ENCODE data around the gene SAXO1. TPM values are rescaled to one million over a fixed set of nuclear protein-coding genes. Genes with fewer than 3 reads are reported as not detected.

SAXO1 gene
- total RNA-seq, 1 experiment from 2014 or later: not detected

DNA sequence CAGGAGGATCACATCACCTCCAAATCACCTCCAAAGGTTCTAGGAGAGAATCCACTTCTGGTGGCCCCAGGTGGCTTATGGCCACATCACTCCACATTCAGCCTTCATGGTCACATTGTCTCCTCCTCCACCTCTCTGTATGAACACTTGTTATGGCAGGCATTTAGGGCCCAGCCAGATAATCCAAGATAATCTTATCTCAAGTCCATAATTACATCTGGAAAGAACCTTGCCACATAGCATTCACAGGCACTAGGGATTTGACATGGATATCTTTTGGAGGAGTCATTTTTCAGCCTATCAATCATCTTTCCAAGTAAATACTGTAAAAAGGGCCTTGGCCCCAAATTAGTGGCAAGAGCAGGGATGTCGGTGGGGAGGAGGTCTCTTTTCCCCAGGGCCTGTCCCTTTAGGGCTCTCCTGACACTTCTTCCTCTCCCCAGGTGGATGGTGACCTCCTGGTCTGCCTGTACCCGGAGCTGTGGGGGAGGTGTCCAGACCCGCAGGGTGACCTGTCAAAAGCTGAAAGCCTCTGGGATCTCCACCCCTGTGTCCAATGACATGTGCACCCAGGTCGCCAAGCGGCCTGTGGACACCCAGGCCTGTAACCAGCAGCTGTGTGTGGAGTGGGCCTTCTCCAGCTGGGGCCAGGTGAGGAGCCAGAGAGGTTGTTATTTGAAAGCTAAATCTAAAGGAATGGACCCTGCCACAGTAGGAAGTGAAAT is 140.9 kb downstream of the SAXO1 start:
- Histone ChIP-seq H3K27me3 (ENCODE audit: insufficient read depth, low read length) (no peaks in the 10 kb centered on the region; the same call in 1 of the 2 replicates), H3K79me2 (ENCODE audit: insufficient read depth, low read length) (no peaks in the 10 kb centered on the region), H3K4me3 (replicated peaks in 1 of 2; ENCODE audit: low read depth in 1 of 2, low read length in 2 of 2) (no peak overlapping the region), H3K27ac (ENCODE audit: low read depth, low read length) (no peak overlapping the region), H3K4me2 (ENCODE audit: low read length) (no peak overlapping the region), H3K9ac (ENCODE audit: low read length) (no peak overlapping the region), H4K20me1 (ENCODE audit: insufficient read depth) (no peaks in the 10 kb centered on the region), H3K9me3 (ENCODE audit: control insufficient read depth in 1 of 2, insufficient read depth in 1 of 2, low read depth in 1 of 2, low read length in 2 of 2) (peaks cover 0 to 7% of the 10 kb centered on the region in 2 experiments; a peak in 2 of 4 replicates), H3K36me3 (ENCODE audit: control insufficient read depth in 1 of 2, insufficient read depth in 2 of 2, low read length in 2 of 2) (no peaks in the 10 kb centered on the region), H2AFZ (ENCODE audit: low read depth, low read length, poor library complexity, severe bottlenecking) (no peak overlapping the region), H3K9me2 (ENCODE audit: insufficient read depth) (no peaks in the 10 kb centered on the region), H3K4me1 (ENCODE audit: control insufficient read depth in 1 of 2, insufficient read depth in 2 of 2, low read length in 2 of 2) (no peaks in the 10 kb centered on the region)
- ChIA-PET RAD21 (ENCODE audit: low non-redundant PET in 1 of 2, low total read pairs in 2 of 2, uncharacterized antibody in 2 of 2, unreplicated experiment in 2 of 2) (no interaction called here), CTCF (no interaction called here), POLR2A (no interaction called here)
- no peak for ATAC-seq
- TF ChIP-seq FOSL1 (IDR thresholded peaks at IDR 0.05; ENCODE audit: low read depth): no peak
- no peak for TF ChIP-seq ATF3 (IDR thresholded peaks at IDR 0.05)
- no peak for TF ChIP-seq SP1 (IDR thresholded peaks at IDR 0.05; ENCODE audit: low read depth)
- no peak for TF ChIP-seq ZNF274 (IDR thresholded peaks at IDR 0.05; ENCODE audit: low read depth, low read length)
- TF ChIP-seq YY1 (IDR thresholded peaks at IDR 0.05; ENCODE audit: extremely low read depth, insufficient replicate concordance, low read depth, low read length): no peak
- TF ChIP-seq TCF7L2 (IDR thresholded peaks at IDR 0.05; ENCODE audit: borderline replicate concordance, extremely low read depth, insufficient read depth, insufficient read length): no peak
- TF ChIP-seq EGR1 (IDR thresholded peaks at IDR 0.05; ENCODE audit: low read depth): no peak
- no peak for TF ChIP-seq ZFX (IDR thresholded peaks at IDR 0.05)
- TF ChIP-seq, protein P1, sequence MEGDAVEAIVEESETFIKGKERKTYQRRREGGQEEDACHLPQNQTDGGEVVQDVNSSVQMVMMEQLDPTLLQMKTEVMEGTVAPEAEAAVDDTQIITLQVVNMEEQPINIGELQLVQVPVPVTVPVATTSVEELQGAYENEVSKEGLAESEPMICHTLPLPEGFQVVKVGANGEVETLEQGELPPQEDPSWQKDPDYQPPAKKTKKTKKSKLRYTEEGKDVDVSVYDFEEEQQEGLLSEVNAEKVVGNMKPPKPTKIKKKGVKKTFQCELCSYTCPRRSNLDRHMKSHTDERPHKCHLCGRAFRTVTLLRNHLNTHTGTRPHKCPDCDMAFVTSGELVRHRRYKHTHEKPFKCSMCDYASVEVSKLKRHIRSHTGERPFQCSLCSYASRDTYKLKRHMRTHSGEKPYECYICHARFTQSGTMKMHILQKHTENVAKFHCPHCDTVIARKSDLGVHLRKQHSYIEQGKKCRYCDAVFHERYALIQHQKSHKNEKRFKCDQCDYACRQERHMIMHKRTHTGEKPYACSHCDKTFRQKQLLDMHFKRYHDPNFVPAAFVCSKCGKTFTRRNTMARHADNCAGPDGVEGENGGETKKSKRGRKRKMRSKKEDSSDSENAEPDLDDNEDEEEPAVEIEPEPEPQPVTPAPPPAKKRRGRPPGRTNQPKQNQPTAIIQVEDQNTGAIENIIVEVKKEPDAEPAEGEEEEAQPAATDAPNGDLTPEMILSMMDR (IDR thresholded peaks at IDR 0.05 in 2 of 3, conservative IDR thresholded peaks at IDR 0.05 in 1 of 3; ENCODE audit: borderline replicate concordance in 1 of 3, insufficient read depth in 1 of 3, low read depth in 2 of 3, low read length in 2 of 3): no peak
- no peak for TF ChIP-seq SIN3A (IDR thresholded peaks at IDR 0.05; ENCODE audit: low read depth)
- no peak for TF ChIP-seq CEBPB (IDR thresholded peaks at IDR 0.05; ENCODE audit: low read depth)
- no peak for TF ChIP-seq SRF (IDR thresholded peaks at IDR 0.05; ENCODE audit: low read depth)
- TF ChIP-seq ZBTB33 (IDR thresholded peaks at IDR 0.05; ENCODE audit: extremely low read depth, insufficient replicate concordance, low read length): no peak
- TF ChIP-seq JUND (IDR thresholded peaks at IDR 0.05): no peak
- no TSS peak for BruUV-seq (replicated peaks)
- DNase-seq (ENCODE audit: low read depth, low spot score): no peak
- intact Hi-C loops (cut with micrococcal nuclease): loop anchor here (10.0 kb wide), 1 partner anchor 63 kb away; no protein-coding TSS in a partner anchor

Measured in HCT116 (cell line).